Measurements from ENCODE around the gene NRL. TPM values are rescaled to one million over a fixed set of nuclear protein-coding genes. Genes with fewer than 3 reads are reported as not detected.

The NRL gene
- total RNA-seq, 4 donors from 2014 or later, result 2.1 to 11.7 (median 8.4) TPM

DNA sequence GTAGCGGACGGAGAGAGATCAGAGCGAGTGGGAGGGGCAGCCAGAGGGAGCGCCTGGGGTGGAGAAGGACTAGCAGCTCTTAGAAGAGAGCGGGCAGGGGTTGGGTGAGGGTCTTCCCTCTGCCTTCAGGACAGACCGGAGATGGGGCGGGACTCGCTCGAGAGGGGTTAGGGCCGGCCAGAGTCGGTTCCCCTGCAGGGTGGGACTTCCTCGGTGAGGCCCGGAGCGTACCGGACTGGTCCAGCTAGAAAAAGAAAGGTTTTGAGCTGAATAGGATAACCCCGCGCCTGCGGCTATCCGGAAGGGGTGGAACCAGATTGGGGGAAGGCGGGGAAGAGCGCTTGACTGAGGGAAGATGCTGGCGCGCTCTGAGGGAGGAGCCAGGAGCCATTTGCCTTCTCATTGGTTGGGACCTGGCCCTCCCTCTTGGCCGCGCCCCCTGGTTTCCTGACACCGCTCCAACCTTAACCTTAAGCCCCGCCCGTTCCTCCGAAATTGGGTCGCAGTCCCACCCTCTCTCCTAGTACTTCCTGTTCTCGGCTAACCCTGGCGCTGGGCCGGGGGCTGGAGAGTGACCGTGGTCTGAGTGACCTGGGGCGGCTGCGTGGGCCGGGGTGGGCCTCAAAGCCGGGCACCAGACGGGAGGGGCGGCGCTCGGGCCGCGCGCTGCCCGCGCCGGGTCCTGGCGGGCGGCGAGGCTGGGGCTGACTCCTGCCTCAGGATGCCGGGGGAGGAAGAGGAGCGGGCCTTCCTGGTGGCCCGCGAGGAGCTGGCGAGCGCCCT is 32.4 kb upstream of the NRL start, which contains the start of gene RNF31:
TSS of gene RNF31 (plus strand) at position 521 of the 783 bp plus-strand sequence. CDS start at position 722, 201 bp downstream.
- Histone ChIP-seq H3K4me1 (peaks cover 19% of the 10 kb centered on the region in 2 donors), H3K27me3 (no peaks in the 10 kb centered on the region), H3K4me3 (replicated peaks in 1 of 3) (peak within 1 kb of the TSS; percentile 58 to 83 (median 83)), H3K36me3 (peaks cover 22 to 23% of the 10 kb centered on the region in 2 donors), H3K27ac (peak within 1 kb of the TSS; percentile 37 to 75 (median 70)), H3K9me3 (no peaks in the 10 kb centered on the region)
- peak; percentile 99 for DNase-seq
- intact Hi-C loops (cut with DNase I), result no loop called here
- TF ChIP-seq POLR2A (IDR thresholded peaks at IDR 0.05), result peak in 1 of 2 donors; percentile 59
- TF ChIP-seq, protein P1, sequence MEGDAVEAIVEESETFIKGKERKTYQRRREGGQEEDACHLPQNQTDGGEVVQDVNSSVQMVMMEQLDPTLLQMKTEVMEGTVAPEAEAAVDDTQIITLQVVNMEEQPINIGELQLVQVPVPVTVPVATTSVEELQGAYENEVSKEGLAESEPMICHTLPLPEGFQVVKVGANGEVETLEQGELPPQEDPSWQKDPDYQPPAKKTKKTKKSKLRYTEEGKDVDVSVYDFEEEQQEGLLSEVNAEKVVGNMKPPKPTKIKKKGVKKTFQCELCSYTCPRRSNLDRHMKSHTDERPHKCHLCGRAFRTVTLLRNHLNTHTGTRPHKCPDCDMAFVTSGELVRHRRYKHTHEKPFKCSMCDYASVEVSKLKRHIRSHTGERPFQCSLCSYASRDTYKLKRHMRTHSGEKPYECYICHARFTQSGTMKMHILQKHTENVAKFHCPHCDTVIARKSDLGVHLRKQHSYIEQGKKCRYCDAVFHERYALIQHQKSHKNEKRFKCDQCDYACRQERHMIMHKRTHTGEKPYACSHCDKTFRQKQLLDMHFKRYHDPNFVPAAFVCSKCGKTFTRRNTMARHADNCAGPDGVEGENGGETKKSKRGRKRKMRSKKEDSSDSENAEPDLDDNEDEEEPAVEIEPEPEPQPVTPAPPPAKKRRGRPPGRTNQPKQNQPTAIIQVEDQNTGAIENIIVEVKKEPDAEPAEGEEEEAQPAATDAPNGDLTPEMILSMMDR (IDR thresholded peaks at IDR 0.05), result no peak
- 0 to 1% methylated on average over 19 to 32 of the region's 57 CpGs for WGBS, 2 donors

DNA sequence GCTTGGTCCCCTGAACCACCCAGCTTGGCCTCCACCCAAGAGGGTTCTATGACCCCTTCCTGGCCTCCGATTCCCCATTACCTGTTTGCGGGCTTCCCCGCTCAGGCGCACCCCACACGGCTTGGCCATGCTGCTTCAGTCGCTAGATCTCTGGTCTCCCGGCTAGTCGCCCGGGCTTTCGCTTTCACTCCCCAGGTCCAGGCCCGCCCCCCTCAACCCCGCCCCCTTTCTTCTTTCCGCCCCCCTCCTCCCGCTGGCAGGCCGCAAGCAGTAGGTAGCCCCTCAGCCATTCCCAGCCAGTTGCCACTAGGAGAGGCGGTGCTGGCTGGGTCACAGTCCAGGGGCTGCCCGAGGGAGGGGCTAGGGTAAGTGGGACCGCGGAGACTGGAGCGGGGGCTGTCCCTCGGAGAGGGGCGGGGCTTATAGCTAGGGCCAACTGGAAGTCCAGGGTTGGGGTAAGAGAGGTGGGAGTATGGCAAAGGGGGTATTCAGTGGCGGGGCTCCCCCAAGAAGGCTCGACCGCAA is 31.8 kb upstream of the NRL start, which contains the start of gene PSME2:
TSS of gene PSME2 (minus strand) at position 158 of the 525 bp plus-strand sequence. CDS start at position 129, 29 bp downstream.
- 0 to 1% methylated on average over 17 to 25 of the region's 25 CpGs for WGBS, 2 donors
- H3K9me3 ChIP-seq, result no peaks in the 10 kb centered on the region
- DNase-seq, result peak; percentile 99
- peak in 1 of 2 donors; percentile 58 for TF ChIP-seq POLR2A (IDR thresholded peaks at IDR 0.05)
- TF ChIP-seq, protein P1 (IDR thresholded peaks at IDR 0.05), result no peak
- H3K36me3 ChIP-seq, result peaks cover 16 to 18% of the 10 kb centered on the region in 2 donors
- H3K27me3 ChIP-seq, result no peaks in the 10 kb centered on the region
- H3K4me1 ChIP-seq, result peaks cover 22 to 23% of the 10 kb centered on the region in 2 donors
- H3K27ac ChIP-seq, result peak within 1 kb of the TSS; percentile 37 to 75 (median 70)
- H3K4me3 ChIP-seq (replicated peaks in 1 of 3), result peak within 1 kb of the TSS; percentile 58 to 83 (median 83)
- intact Hi-C loops (cut with DNase I), result no loop called here

DNA sequence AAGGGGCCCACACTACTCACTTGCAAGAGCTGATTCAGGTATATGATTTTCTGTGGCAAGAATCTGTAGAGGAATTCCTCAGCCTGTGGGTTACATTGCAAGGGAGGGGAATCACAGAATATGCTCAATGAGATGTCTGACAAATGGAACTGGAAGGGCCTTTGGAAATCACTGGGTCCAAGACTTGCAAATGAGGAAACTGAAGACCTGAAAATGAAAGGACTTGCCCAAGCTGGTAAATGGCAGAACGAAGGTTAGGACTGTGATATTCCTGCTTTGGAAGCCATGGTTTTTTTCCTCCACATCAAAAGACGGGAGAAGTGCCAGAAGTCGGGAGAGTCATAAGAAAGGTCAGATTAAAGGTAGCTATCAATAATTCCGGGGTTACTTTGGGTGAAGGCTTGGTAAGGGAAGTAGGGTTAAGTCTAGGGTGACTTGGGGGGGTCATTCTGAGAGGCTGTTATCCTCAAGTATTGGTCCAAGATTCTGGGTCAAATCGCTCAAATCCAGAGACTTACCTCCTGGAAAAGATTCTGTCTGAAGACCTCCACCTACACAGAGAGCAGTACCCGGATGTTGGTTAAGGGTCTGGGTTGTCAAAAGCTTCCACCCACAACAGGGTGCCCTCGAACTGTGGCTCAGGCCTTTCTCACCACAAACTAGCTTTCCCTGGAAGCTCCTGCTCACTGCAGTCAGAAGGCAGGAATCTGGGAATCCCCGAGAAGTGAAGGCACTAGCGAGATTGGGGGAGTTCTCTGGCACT is 31.1 kb upstream of the NRL start:
- no peak for TF ChIP-seq POLR2A (IDR thresholded peaks at IDR 0.05)
- TF ChIP-seq, protein P1 (IDR thresholded peaks at IDR 0.05), result no peak
- Histone ChIP-seq H3K27me3 (no peaks in the 10 kb centered on the region), H3K36me3 (peaks cover 10 to 11% of the 10 kb centered on the region in 2 donors), H3K9me3 (no peaks in the 10 kb centered on the region), H3K4me1 (peaks cover 22 to 23% of the 10 kb centered on the region in 2 donors), H3K27ac (peak overlapping the region; percentile 37 to 75 (median 70)), H3K4me3 (replicated peaks in 1 of 3) (peak overlapping the region; percentile 28 to 83 (median 58))
- no peak for DNase-seq
- WGBS, 2 donors, result 20 to 23% methylated on average over 9 of the region's 9 CpGs
- intact Hi-C loops (cut with DNase I), result no loop called here

DNA sequence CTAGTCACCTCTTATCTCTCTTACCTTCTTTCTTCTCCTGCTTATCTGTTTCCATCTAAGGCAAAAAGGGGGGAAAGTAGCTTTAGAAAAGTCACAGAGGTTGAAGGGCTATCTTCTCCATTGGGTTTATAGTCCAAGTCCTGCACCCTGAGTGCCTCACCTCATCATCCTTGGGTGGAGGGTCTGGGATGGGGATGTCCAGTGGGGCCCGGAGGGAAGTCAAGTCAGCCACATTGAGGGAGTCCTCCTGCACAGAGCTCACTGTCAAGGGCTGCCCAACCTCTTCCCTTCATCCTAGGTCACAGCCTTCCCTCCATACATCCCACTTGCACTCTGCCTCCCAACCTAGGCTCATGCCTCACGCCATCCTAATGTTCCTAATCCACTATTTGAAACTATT is 30.5 kb upstream of the NRL start:
- Histone ChIP-seq H3K27ac (no peak overlapping the region), H3K4me1 (peaks cover 24% of the 10 kb centered on the region in 2 donors), H3K4me3 (replicated peaks in 1 of 3) (no peak overlapping the region), H3K36me3 (peaks cover 6 to 7% of the 10 kb centered on the region in 2 donors), H3K9me3 (no peaks in the 10 kb centered on the region), H3K27me3 (no peaks in the 10 kb centered on the region)
- intact Hi-C loops (cut with DNase I), result no loop called here
- TF ChIP-seq, protein P1 (IDR thresholded peaks at IDR 0.05), result no peak
- no peak for TF ChIP-seq POLR2A (IDR thresholded peaks at IDR 0.05)
- no peak for DNase-seq
- 89 to 100% methylated on average over 2 of the region's 2 CpGs for WGBS, 2 donors
